HEK293 (cell line): Measurements from ENCODE around the gene DEFB132.

Experiments
- CTCF ChIA-PET: fragments of 350-600 bp; formaldehyde crosslinking; extraction: SDS; loops from one replicate; lab custom pipeline; 2021; ENCODE audit warnings: antibody characterized with exemption; lab: Yijun Ruan, JAX
- POLR2A ChIA-PET: fragments of 300-600 bp; formaldehyde crosslinking; extraction: SDS; loops from one replicate; lab custom pipeline; 2020; ENCODE audit warnings: antibody characterized with exemption, inconsistent platforms; lab: Yijun Ruan, JAX
- H3K27ac ChIP-seq: fragments of 200-500 bp; sonication (Bioruptor generic); 2 replicates; pipeline ENCODE4 v1.5.1; 2014; ENCODE audit warnings: low read depth, low read length, control low read depth, inconsistent platforms; ENCODE audit errors: extremely low read depth
- H3K36me3 ChIP-seq, 2 experiments: fragments of 200-500 bp in 1 of 2; sonication (Bioruptor generic) in 1 of 2; 1 replicate in 1 of 2; 2 replicates in 1 of 2; pipeline ENCODE4 v1.5.1; 2014 to 2017; ENCODE audit warnings: inconsistent platforms in 2 of 2, low read length in 2 of 2; ENCODE audit not compliant: control insufficient read depth in 2 of 2, insufficient read depth in 1 of 2
- H3K4me1 ChIP-seq: fragments of 200-500 bp; sonication (Bioruptor generic); 2 replicates; pipeline ENCODE4 v1.5.1; 2014; ENCODE audit warnings: mild to moderate bottlenecking, low read length, inconsistent platforms; ENCODE audit not compliant: control insufficient read depth, insufficient read depth
- H3K4me3 ChIP-seq: 2 replicates; pipeline ENCODE4 v1.5.1; 2011; ENCODE audit warnings: low read depth, mild to moderate bottlenecking, control low read depth, low read length, moderate library complexity
- H3K9me3 ChIP-seq: fragments of 200-500 bp; sonication (Bioruptor generic); 2 replicates; pipeline ENCODE4 v1.5.1; 2014; ENCODE audit warnings: low read depth, low read length, inconsistent platforms; ENCODE audit not compliant: control insufficient read depth, insufficient read depth
- GLIS2 ChIP-seq: fragments of 450-650 bp; formaldehyde crosslinking; IDR thresholded peaks from 2 replicates; pipeline ENCODE4 v1.5.1; 2016; ENCODE audit warnings: missing biosample characterization, missing genetic modification characterization
- IKZF3 ChIP-seq: fragments of 450-650 bp; IDR thresholded peaks from 2 replicates; pipeline ENCODE4 v1.5.0; 2018; ENCODE audit warnings: missing biosample characterization, mild to moderate bottlenecking, missing genetic modification characterization, moderate library complexity
- PRDM1 ChIP-seq: fragments of 450-650 bp; formaldehyde crosslinking; IDR thresholded peaks from 2 replicates; pipeline ENCODE4; 2016; ENCODE audit warnings: missing biosample characterization, missing genetic modification characterization
- RBAK ChIP-seq: fragments of 450-650 bp; formaldehyde crosslinking; IDR thresholded peaks from 2 replicates; pipeline ENCODE4 v1.5.1; 2016; ENCODE audit warnings: missing biosample characterization, missing genetic modification characterization
- WT1 ChIP-seq: fragments of 450-650 bp; formaldehyde crosslinking; IDR thresholded peaks from 2 replicates; pipeline ENCODE4 v1.5.1; 2016; ENCODE audit warnings: missing biosample characterization, missing genetic modification characterization
- ZBTB7A ChIP-seq: fragments of 450-650 bp; formaldehyde crosslinking; IDR thresholded peaks from 2 replicates; pipeline ENCODE4 v1.5.1; 2016; ENCODE audit warnings: low read depth, missing biosample characterization, missing genetic modification characterization
- ZFP37 ChIP-seq: fragments of 450-650 bp; formaldehyde crosslinking; IDR thresholded peaks from 2 replicates; pipeline ENCODE4 v1.5.1; 2016; ENCODE audit warnings: missing biosample characterization, missing genetic modification characterization
- ZNF10 ChIP-seq: fragments of 450-650 bp; formaldehyde crosslinking; IDR thresholded peaks from 2 replicates; pipeline ENCODE4 v1.5.1; 2017; ENCODE audit warnings: missing biosample characterization, missing genetic modification characterization
- ZNF174 ChIP-seq: fragments of 450-650 bp; formaldehyde crosslinking; IDR thresholded peaks from 2 replicates; pipeline ENCODE4 v1.5.0; 2017; ENCODE audit warnings: missing biosample characterization, mild to moderate bottlenecking, missing genetic modification characterization
- ZNF19 ChIP-seq: fragments of 450-650 bp; formaldehyde crosslinking; IDR thresholded peaks from 2 replicates; pipeline ENCODE4; 2016; ENCODE audit warnings: missing biosample characterization, missing genetic modification characterization, low read depth
- ZNF23 ChIP-seq: fragments of 450-650 bp; formaldehyde crosslinking; IDR thresholded peaks from 2 replicates; pipeline ENCODE4 v1.5.1; 2016; ENCODE audit warnings: missing biosample characterization, missing genetic modification characterization, borderline replicate concordance
- ZNF274 ChIP-seq, 2 experiments: fragments of 200-500 bp in 1 of 2; fragments of 450-650 bp in 1 of 2; sonication (Bioruptor generic) in 1 of 2; formaldehyde crosslinking in 1 of 2; IDR thresholded peaks; 2 replicates each; pipeline versions ENCODE4 v1.5.1 to v1.6.1; 2014 to 2016; ENCODE audit warnings: borderline replicate concordance in 1 of 2, inconsistent platforms in 1 of 2, low read length in 1 of 2, missing biosample characterization in 1 of 2, missing genetic modification characterization in 1 of 2
- ZNF366 ChIP-seq: fragments of 450-650 bp; formaldehyde crosslinking; conservative IDR thresholded peaks from 2 replicates; pipeline ENCODE4 v1.5.1; 2016; ENCODE audit warnings: missing biosample characterization, missing genetic modification characterization
- ZNF624 ChIP-seq: fragments of 450-650 bp; formaldehyde crosslinking; IDR thresholded peaks from 2 replicates; pipeline ENCODE4 v1.5.1; 2017; ENCODE audit warnings: missing biosample characterization, missing genetic modification characterization
- ZNF654 ChIP-seq: fragments of 450-650 bp; formaldehyde crosslinking; IDR thresholded peaks from 2 replicates; pipeline ENCODE4 v1.5.1; 2016; ENCODE audit warnings: low read depth, missing biosample characterization, missing genetic modification characterization
- ZNF747 ChIP-seq: fragments of 450-650 bp; formaldehyde crosslinking; IDR thresholded peaks from 2 replicates; pipeline ENCODE4 v1.5.1; 2016; ENCODE audit warnings: missing biosample characterization, missing genetic modification characterization
- ZSCAN23 ChIP-seq: fragments of 450-650 bp; formaldehyde crosslinking; IDR thresholded peaks from 2 replicates; pipeline ENCODE4 v1.5.1; 2016; ENCODE audit warnings: missing biosample characterization, missing genetic modification characterization
- TF ChIP-seq, protein P1 (sequence below): fragments of 450-650 bp; formaldehyde crosslinking; IDR thresholded peaks from 2 replicates; pipeline ENCODE4 v1.5.1; 2016; ENCODE audit warnings: missing biosample characterization, missing genetic modification characterization
- TF ChIP-seq, protein P2 (sequence below): fragments of 450-650 bp; IDR thresholded peaks from 2 replicates; pipeline ENCODE4 v1.5.1; 2018; ENCODE audit warnings: missing biosample characterization, missing genetic modification characterization
- TF ChIP-seq, protein P3 (sequence below): fragments of 450-650 bp; formaldehyde crosslinking; IDR thresholded peaks from 2 replicates; pipeline ENCODE4 v1.5.1; 2016; ENCODE audit warnings: missing biosample characterization, missing genetic modification characterization, low read depth
- TF ChIP-seq, protein P4 (sequence below): fragments of 450-650 bp; formaldehyde crosslinking; IDR thresholded peaks from 2 replicates; pipeline ENCODE4 v1.5.1; 2016; ENCODE audit warnings: missing biosample characterization, missing genetic modification characterization
- TF ChIP-seq, protein P5 (sequence below): fragments of 450-650 bp; formaldehyde crosslinking; conservative IDR thresholded peaks from 2 replicates; pipeline ENCODE4 v1.5.1; 2016; ENCODE audit warnings: low read depth, missing biosample characterization, missing genetic modification characterization

DEFB132 gene

DNA sequence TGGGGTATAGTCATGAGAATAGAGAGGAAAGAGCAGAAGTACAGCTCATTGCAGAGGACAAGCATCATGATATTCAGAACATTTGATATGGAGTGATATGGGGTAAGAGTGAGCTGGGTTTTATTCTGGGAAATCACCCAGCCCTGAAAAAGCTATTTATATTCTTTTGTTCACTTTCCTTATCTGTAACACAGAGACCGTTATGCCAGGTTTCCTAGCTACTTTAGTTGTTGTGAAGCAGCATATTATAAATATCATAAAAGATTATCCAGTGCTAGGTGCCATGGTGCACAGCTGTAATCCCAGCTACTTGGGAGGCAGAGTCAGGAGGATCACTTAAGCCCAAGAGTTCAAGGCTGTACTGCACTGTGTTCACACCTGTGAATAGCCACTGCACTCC lies 40.3 kb upstream of the DEFB132 start:
- Histone ChIP-seq H3K4me1 (no peaks in the 10 kb centered on the region), H3K9me3 (no peaks in the 10 kb centered on the region), H3K27ac (no peak overlapping the region), H3K36me3 (no peaks in the 10 kb centered on the region), H3K4me3 (no peak overlapping the region)
- POLR2A ChIA-PET = no interaction called here
- CTCF ChIA-PET = interaction anchor here (0.5 to 1.6 kb wide), 6 partner anchors 36 to 519 kb away, joined by 3 to 7 read pairs (median 4); no protein-coding TSS in a partner anchor
- TF ChIP-seq ZNF19 (tag by site-specific recombination) (no peak), ZNF274 (IDR thresholded peaks at IDR 0.05; ENCODE audit: low read length) (no peak), ZNF274 (tag by site-specific recombination; IDR thresholded peaks at IDR 0.05; ENCODE audit: borderline replicate concordance) (no peak)
- TF ChIP-seq, protein P1, sequence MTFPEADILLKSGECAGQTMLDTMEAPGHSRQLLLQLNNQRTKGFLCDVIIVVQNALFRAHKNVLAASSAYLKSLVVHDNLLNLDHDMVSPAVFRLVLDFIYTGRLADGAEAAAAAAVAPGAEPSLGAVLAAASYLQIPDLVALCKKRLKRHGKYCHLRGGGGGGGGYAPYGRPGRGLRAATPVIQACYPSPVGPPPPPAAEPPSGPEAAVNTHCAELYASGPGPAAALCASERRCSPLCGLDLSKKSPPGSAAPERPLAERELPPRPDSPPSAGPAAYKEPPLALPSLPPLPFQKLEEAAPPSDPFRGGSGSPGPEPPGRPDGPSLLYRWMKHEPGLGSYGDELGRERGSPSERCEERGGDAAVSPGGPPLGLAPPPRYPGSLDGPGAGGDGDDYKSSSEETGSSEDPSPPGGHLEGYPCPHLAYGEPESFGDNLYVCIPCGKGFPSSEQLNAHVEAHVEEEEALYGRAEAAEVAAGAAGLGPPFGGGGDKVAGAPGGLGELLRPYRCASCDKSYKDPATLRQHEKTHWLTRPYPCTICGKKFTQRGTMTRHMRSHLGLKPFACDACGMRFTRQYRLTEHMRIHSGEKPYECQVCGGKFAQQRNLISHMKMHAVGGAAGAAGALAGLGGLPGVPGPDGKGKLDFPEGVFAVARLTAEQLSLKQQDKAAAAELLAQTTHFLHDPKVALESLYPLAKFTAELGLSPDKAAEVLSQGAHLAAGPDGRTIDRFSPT (tag by site-specific recombination) = no peak

DNA sequence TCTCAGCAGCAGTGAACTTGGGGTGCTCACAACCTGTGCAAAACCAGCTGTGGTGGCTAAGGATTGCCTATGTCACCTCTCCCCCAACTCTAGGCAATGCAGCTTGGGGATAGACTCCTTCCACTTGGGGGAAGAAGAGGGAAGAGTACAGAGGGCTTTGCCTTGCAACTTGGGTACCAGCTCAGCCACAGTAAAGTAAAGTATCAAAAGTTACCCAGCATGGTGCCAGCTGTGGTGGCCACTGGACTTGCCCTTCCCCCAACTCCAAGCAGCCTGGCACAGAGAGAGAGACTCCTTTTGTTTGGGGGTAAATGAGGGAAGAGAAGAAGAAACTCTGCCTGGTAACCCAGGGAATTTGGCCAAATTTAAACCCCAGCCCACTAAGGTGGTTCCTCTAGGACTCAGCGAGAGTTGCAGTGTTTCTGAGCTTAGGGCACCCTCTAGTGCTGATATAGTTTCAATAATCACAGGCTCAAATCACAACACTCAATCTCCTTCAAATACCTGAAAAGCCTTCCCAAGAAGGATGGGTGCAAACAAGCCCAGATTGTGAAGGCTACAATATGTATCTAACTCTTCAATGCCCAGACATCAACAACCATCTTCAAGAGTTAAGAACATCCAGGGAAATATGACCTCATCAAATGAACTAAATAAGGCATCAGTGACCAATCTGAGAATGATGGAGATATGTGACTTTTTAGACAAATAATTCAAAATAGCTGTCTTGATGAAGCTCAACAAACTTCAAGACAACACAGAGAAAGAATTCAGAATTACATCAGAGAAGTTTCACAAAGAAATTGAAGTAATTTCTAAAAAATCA lies 38.0 kb upstream of the DEFB132 start:
- ChIA-PET CTCF (interaction anchor here (0.6 to 1.8 kb wide), 12 partner anchors 9 to 402 kb away, joined by 3 to 16 read pairs (median 4); no protein-coding TSS in a partner anchor), POLR2A (no interaction called here)
- Histone ChIP-seq H3K9me3 (no peaks in the 10 kb centered on the region), H3K4me3 (no peak overlapping the region), H3K27ac (no peak overlapping the region), H3K4me1 (no peaks in the 10 kb centered on the region), H3K36me3 (no peaks in the 10 kb centered on the region)
- no peak for TF ChIP-seq ZFP37 (tag by site-specific recombination)
- TF ChIP-seq RBAK (tag by site-specific recombination) = no peak
- TF ChIP-seq, protein P2, sequence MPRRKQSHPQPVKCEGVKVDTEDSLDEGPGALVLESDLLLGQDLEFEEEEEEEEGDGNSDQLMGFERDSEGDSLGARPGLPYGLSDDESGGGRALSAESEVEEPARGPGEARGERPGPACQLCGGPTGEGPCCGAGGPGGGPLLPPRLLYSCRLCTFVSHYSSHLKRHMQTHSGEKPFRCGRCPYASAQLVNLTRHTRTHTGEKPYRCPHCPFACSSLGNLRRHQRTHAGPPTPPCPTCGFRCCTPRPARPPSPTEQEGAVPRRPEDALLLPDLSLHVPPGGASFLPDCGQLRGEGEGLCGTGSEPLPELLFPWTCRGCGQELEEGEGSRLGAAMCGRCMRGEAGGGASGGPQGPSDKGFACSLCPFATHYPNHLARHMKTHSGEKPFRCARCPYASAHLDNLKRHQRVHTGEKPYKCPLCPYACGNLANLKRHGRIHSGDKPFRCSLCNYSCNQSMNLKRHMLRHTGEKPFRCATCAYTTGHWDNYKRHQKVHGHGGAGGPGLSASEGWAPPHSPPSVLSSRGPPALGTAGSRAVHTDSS (tag by site-specific recombination) = no peak
- TF ChIP-seq, protein P3, sequence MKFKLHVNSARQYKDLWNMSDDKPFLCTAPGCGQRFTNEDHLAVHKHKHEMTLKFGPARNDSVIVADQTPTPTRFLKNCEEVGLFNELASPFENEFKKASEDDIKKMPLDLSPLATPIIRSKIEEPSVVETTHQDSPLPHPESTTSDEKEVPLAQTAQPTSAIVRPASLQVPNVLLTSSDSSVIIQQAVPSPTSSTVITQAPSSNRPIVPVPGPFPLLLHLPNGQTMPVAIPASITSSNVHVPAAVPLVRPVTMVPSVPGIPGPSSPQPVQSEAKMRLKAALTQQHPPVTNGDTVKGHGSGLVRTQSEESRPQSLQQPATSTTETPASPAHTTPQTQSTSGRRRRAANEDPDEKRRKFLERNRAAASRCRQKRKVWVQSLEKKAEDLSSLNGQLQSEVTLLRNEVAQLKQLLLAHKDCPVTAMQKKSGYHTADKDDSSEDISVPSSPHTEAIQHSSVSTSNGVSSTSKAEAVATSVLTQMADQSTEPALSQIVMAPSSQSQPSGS (tag by site-specific recombination) = peak; percentile 62
- TF ChIP-seq ZNF624 = no peak
- TF ChIP-seq ZBTB7A (tag by site-specific recombination) = no peak
- no peak for TF ChIP-seq ZSCAN23 (tag by site-specific recombination)
- no peak for TF ChIP-seq ZNF366 (tag by site-specific recombination)
- no peak for TF ChIP-seq GLIS2 (tag by site-specific recombination)
- no peak for TF ChIP-seq ZNF174
- TF ChIP-seq PRDM1 (tag by site-specific recombination) = no peak
- TF ChIP-seq ZNF747 (tag by site-specific recombination) = no peak
- TF ChIP-seq, protein P4, sequence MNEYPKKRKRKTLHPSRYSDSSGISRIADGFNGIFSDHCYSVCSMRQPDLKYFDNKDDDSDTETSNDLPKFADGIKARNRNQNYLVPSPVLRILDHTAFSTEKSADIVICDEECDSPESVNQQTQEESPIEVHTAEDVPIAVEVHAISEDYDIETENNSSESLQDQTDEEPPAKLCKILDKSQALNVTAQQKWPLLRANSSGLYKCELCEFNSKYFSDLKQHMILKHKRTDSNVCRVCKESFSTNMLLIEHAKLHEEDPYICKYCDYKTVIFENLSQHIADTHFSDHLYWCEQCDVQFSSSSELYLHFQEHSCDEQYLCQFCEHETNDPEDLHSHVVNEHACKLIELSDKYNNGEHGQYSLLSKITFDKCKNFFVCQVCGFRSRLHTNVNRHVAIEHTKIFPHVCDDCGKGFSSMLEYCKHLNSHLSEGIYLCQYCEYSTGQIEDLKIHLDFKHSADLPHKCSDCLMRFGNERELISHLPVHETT (tag by site-specific recombination) = no peak
- TF ChIP-seq ZNF23 (tag by site-specific recombination) = no peak
- no peak for TF ChIP-seq IKZF3 (tag by site-specific recombination)
- TF ChIP-seq WT1 (tag by site-specific recombination) = no peak
- TF ChIP-seq, protein P5, sequence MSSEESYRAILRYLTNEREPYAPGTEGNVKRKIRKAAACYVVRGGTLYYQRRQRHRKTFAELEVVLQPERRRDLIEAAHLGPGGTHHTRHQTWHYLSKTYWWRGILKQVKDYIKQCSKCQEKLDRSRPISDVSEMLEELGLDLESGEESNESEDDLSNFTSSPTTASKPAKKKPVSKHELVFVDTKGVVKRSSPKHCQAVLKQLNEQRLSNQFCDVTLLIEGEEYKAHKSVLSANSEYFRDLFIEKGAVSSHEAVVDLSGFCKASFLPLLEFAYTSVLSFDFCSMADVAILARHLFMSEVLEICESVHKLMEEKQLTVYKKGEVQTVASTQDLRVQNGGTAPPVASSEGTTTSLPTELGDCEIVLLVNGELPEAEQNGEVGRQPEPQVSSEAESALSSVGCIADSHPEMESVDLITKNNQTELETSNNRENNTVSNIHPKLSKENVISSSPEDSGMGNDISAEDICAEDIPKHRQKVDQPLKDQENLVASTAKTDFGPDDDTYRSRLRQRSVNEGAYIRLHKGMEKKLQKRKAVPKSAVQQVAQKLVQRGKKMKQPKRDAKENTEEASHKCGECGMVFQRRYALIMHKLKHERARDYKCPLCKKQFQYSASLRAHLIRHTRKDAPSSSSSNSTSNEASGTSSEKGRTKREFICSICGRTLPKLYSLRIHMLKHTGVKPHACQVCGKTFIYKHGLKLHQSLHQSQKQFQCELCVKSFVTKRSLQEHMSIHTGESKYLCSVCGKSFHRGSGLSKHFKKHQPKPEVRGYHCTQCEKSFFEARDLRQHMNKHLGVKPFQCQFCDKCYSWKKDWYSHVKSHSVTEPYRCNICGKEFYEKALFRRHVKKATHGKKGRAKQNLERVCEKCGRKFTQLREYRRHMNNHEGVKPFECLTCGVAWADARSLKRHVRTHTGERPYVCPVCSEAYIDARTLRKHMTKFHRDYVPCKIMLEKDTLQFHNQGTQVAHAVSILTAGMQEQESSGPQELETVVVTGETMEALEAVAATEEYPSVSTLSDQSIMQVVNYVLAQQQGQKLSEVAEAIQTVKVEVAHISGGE (tag by site-specific recombination) = no peak
- TF ChIP-seq ZNF10 (tag by site-specific recombination) = no peak
- peak; percentile 87 for TF ChIP-seq ZNF654
